Ishikawa (cell line): ENCODE data around the gene RPL36A.

Source experiments
- CEBPB ChIP-seq: IDR thresholded peaks from 2 replicates; pipeline ENCODE4 v1.6.1; 2012
- CREB1 ChIP-seq: IDR thresholded peaks from 2 replicates; pipeline ENCODE4 v1.6.1; 2012; ENCODE audit warnings: low read depth
- EP300 ChIP-seq: IDR thresholded peaks from 2 replicates; pipeline ENCODE4 v1.6.1; 2012; ENCODE audit warnings: borderline replicate concordance
- FOXM1 ChIP-seq: IDR thresholded peaks from 2 replicates; pipeline ENCODE4 v1.6.1; 2012; ENCODE audit warnings: low read depth, borderline replicate concordance
- RAD21 ChIP-seq: IDR thresholded peaks from 2 replicates; pipeline ENCODE4 v1.6.1; 2012; ENCODE audit warnings: low read depth
- REST ChIP-seq: IDR thresholded peaks from 2 replicates; pipeline ENCODE4 v1.6.1; 2012; ENCODE audit warnings: low read depth, mild to moderate bottlenecking
- TCF12 ChIP-seq: IDR thresholded peaks from 2 replicates; pipeline ENCODE4 v1.6.1; 2012; ENCODE audit warnings: low read depth

DNA sequence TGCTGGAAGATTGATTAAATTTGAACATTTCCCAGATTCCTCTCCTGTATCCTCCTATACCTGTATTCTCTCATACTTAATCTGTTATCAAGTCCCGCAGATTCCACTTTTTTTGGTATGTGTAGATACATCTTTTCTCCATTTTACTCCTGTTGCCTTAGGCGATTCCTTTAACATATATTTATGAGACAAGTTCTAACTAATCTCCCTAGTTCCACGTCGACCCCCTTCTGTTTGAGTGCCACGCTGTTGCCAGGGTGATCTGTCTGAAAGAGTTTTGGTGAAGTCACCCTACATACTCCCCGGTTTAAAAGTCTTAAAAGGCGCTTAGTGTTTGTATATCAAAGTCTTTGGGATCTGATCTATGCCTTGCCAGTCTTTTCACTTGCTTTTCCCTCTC is 19.6 kb downstream of the RPL36A start:
- TF ChIP-seq CEBPB: no peak
- no peak for TF ChIP-seq EP300
- no peak for TF ChIP-seq RAD21
- no peak for TF ChIP-seq TCF12
- no peak for TF ChIP-seq REST
- TF ChIP-seq CREB1: no peak
- TF ChIP-seq FOXM1: no peak
